Measurements from ENCODE around the gene EDN2.

DNA sequence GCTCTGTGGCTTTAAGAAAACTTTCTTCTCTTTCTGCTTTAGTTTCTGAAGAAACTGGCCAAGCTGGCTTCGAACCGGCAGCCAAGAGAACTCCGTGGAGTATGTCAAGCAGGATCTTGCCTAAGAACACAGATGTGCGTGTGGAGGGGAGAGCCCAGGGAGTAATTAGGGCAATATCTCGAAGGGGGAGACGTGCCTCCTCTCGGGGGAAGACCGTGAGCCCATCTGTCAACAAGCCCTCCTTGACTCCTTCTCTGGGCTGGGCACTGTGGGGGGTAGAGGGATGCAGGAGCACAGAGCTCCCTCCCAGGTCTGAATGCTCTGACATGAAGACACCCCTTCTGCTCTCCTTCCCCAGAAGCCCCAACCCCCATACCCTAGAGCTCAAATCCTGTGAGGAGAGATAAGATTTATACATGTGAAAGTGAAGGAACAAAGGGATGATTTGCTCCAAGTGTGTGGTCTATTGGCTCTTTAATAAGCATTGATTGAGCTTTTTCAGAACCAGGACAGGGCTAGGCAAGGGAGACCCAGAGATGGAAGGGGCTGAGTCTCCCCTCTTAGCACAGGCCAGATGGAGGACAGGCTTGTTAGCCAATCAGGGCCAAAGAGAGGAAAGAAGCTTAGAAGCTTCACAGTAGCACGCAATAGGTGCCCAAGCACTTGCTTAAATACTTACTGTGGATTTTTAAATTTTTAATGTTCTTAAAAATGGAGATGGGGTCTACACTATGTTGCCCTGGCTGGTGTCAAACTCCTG, 37.5 kb downstream of the EDN2 start:
- TF ChIP-seq, protein P1, sequence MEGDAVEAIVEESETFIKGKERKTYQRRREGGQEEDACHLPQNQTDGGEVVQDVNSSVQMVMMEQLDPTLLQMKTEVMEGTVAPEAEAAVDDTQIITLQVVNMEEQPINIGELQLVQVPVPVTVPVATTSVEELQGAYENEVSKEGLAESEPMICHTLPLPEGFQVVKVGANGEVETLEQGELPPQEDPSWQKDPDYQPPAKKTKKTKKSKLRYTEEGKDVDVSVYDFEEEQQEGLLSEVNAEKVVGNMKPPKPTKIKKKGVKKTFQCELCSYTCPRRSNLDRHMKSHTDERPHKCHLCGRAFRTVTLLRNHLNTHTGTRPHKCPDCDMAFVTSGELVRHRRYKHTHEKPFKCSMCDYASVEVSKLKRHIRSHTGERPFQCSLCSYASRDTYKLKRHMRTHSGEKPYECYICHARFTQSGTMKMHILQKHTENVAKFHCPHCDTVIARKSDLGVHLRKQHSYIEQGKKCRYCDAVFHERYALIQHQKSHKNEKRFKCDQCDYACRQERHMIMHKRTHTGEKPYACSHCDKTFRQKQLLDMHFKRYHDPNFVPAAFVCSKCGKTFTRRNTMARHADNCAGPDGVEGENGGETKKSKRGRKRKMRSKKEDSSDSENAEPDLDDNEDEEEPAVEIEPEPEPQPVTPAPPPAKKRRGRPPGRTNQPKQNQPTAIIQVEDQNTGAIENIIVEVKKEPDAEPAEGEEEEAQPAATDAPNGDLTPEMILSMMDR (IDR thresholded peaks at IDR 0.05), result no peak
- no peak for TF ChIP-seq POLR2A (IDR thresholded peaks at IDR 0.05)

Measured in lower leg skin (tissue), 3 donors.